ENCODE measurements around the gene NPY. TPM values are rescaled to one million over a fixed set of nuclear protein-coding genes. Genes with fewer than 3 reads are reported as not detected.

The NPY gene
- total RNA-seq, 4 donors from 2014 or later: 3.8 to 13.3 TPM; not detected in 2

DNA sequence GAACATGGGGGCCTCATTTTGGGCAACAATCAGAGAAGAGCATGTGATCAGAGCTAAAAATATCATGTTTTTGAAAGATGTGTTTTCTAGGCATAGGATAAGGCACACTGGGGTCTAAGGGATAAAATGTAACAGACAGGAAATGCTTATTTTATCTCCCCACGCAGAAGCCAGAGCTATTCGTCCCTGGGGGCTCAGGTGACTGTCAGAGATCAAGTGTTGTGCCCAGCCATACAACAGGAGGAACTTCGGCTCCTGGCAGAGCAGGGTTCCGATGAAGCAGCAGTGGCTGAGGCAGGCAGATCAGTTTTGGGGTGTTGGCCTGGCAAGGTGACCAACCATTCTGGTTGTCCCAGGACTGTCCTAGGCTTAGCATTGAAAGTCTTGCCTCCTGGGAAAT, 15.2 kb downstream of the NPY start:
- TF ChIP-seq, protein P1, sequence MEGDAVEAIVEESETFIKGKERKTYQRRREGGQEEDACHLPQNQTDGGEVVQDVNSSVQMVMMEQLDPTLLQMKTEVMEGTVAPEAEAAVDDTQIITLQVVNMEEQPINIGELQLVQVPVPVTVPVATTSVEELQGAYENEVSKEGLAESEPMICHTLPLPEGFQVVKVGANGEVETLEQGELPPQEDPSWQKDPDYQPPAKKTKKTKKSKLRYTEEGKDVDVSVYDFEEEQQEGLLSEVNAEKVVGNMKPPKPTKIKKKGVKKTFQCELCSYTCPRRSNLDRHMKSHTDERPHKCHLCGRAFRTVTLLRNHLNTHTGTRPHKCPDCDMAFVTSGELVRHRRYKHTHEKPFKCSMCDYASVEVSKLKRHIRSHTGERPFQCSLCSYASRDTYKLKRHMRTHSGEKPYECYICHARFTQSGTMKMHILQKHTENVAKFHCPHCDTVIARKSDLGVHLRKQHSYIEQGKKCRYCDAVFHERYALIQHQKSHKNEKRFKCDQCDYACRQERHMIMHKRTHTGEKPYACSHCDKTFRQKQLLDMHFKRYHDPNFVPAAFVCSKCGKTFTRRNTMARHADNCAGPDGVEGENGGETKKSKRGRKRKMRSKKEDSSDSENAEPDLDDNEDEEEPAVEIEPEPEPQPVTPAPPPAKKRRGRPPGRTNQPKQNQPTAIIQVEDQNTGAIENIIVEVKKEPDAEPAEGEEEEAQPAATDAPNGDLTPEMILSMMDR (IDR thresholded peaks at IDR 0.05): no peak
- no peak for TF ChIP-seq POLR2A (IDR thresholded peaks at IDR 0.05)
- H3K36me3 ChIP-seq: no peaks in the 10 kb centered on the region
- DNase-seq: no peak
- H3K4me1 ChIP-seq: no peaks in the 10 kb centered on the region
- H3K27ac ChIP-seq: no peak overlapping the region
- H3K4me3 ChIP-seq: no peak overlapping the region
- H3K9me3 ChIP-seq: no peaks in the 10 kb centered on the region
- no peaks in the 10 kb centered on the region for H3K27me3 ChIP-seq

DNA sequence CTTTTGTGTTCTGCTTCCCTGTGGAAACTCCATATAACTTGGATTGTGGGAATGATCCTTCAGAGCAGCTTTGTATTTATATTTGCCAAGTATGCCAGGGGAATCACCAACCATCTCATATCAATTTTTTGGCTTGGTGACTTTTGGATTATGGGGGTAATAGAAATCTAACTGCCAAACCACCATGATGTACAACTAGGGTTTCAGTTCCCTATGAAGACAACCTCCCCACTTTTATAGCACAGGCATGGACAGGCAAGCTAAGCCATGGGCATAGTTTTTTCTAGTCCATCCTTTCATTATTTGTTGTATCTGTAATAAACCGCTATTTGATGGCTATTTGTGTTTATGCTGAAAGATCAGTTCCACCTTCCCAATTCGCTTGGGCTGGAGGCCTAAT, 17.7 kb downstream of the NPY start:
- Histone ChIP-seq H3K27ac (no peak overlapping the region), H3K4me1 (no peaks in the 10 kb centered on the region), H3K36me3 (no peaks in the 10 kb centered on the region), H3K27me3 (no peaks in the 10 kb centered on the region), H3K4me3 (no peak overlapping the region), H3K9me3 (no peaks in the 10 kb centered on the region)
- no peak for DNase-seq
- no peak for TF ChIP-seq POLR2A (IDR thresholded peaks at IDR 0.05)
- TF ChIP-seq, protein P1 (IDR thresholded peaks at IDR 0.05): no peak

DNA sequence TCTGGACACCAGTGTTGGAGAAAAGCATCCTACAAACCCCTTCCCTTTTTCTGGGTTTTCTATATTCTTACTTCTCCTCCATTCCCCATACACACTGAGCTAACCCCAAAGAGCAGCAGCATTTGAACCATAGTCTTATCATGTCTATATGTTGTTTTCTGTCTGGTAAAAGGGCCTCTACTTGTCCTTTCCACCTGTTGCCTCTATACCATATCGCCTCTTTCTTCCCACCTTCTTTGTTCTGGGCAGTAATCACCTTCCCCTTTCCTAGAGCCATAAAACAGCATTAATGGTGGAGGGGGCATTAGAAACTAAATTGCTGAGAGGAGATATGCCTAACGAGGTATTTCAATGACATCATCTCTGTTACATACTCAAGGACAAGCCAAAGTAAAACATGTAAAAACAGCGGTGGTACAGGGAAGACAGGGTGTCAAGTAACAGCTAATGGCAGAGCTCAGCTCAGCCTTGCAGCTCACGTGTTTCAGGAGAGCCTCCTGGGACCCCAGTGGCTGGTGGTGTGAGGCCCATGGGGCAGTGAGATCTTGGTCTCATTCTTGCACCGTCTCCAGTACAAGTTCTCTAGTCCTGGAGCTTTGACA, 20.6 kb downstream of the NPY start:
- no peak overlapping the region for H3K27ac ChIP-seq
- no peaks in the 10 kb centered on the region for H3K4me1 ChIP-seq
- H3K27me3 ChIP-seq: no peaks in the 10 kb centered on the region
- no peak overlapping the region for H3K4me3 ChIP-seq
- no peak for TF ChIP-seq POLR2A (IDR thresholded peaks at IDR 0.05)
- TF ChIP-seq, protein P1 (IDR thresholded peaks at IDR 0.05): no peak
- no peaks in the 10 kb centered on the region for H3K36me3 ChIP-seq
- no peaks in the 10 kb centered on the region for H3K9me3 ChIP-seq
- no peak for DNase-seq

DNA sequence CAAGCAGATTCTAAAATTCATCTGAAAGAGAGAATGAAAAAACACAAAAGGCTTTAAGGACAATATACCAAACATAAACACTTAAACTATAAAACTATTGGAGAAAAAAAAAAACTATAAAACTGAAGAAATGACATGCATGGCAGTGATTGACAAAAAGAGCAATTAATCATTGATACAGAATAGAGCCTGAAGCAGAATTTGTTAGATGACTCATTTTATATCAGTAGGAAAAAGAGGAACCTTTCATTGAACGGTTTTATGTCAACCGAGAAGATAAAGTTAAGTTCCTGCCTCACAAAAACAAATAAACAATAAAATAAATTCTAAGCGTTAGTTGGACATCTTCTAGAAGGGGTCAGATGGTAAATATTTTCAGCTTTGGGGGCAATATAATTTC, 23.3 kb downstream of the NPY start:
- no peaks in the 10 kb centered on the region for H3K4me1 ChIP-seq
- DNase-seq: no peak
- H3K9me3 ChIP-seq: no peaks in the 10 kb centered on the region
- no peak overlapping the region for H3K4me3 ChIP-seq
- no peaks in the 10 kb centered on the region for H3K27me3 ChIP-seq
- TF ChIP-seq, protein P1 (IDR thresholded peaks at IDR 0.05): no peak
- no peak for TF ChIP-seq POLR2A (IDR thresholded peaks at IDR 0.05)
- no peaks in the 10 kb centered on the region for H3K36me3 ChIP-seq
- no peak overlapping the region for H3K27ac ChIP-seq

DNA sequence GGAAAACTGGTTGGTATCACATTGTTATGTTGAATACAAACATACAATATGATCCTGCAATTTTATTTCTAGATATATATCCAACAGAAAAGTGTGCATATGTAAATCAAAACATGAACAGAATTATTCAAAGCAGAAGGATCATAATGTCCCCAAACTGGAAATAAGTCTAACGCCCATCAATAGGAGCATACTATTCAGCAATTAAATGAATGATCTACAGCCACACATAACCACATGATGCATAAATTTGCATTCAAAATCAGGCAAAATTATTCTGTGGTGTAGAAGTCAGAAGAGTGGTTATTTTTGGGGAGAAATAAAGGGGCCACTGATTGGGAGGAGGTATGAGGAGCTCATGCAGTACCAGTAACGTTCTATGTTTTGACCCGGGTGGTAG, 28.6 kb downstream of the NPY start:
- H3K36me3 ChIP-seq: no peaks in the 10 kb centered on the region

More for the DNA sequence above, 28.6 kb downstream of the NPY start:
- DNase-seq: no peak
- no peaks in the 10 kb centered on the region for H3K27me3 ChIP-seq
- TF ChIP-seq, protein P1 (IDR thresholded peaks at IDR 0.05): no peak
- no peak overlapping the region for H3K4me3 ChIP-seq
- H3K9me3 ChIP-seq: no peaks in the 10 kb centered on the region
- no peaks in the 10 kb centered on the region for H3K4me1 ChIP-seq
- H3K27ac ChIP-seq: no peak overlapping the region
